Measurements from ENCODE around the gene RIPK1. TPM values are rescaled to one million over a fixed set of nuclear protein-coding genes. Genes with fewer than 3 reads are reported as not detected.

The RIPK1 gene
- total and polyA plus RNA-seq, 2 of the 8 experiments (the other 6 are each of a cell fraction or from before 2014, with no cell fraction given): 5.9 to 22.9 TPM

DNA sequence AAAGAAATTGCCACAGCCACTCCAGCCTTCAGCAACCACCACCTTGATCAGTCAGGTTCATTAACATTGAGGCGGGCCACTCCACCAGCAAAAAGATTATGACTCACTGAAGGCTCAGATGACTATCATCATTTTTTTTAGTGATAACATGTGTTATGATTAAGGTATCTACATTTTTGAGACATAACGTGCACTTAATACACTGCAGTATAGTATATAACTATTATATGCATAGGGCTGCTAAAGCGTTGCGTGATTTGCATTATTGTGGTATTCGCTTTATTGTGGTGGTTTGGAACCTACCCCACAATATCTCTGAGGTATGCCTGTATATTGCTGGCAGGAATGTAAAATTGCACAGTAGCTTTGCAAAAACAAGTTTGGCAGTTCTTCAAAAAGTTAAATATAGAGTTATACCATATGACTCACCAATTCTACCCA is 6.8 kb upstream of the RIPK1 start:
- no peak overlapping the region for H3K4ac ChIP-seq (replicated peaks; ENCODE audit: insufficient read length, low read depth, low read length)
- no peak overlapping the region for H3K4me3 ChIP-seq (ENCODE audit: extremely low read depth in 1 of 4, insufficient read depth in 2 of 4, low read depth in 3 of 4, low read length in 4 of 4)
- H3K27me3 ChIP-seq (replicated peaks in 1 of 4; ENCODE audit: control insufficient read depth in 3 of 4, extremely low read depth in 1 of 4, insufficient read depth in 3 of 4, low read length in 3 of 4): no peaks in the 10 kb centered on the region
- ChIA-PET POLR2A (ENCODE audit: partially characterized antibody) (interaction anchor here (1.4 kb wide), 1 partner anchor 71 kb away, joined by 6 read pairs; no protein-coding TSS in a partner anchor), CTCF (ENCODE audit: partially characterized antibody) (interaction anchor here (0.7 to 1.0 kb wide), 2 partner anchors 117 to 323 kb away, joined by 3 read pairs; no protein-coding TSS in a partner anchor)
- no peak overlapping the region for H3K27ac ChIP-seq (ENCODE audit: low read depth, low read length)
- no peaks in the 10 kb centered on the region for H3K79me1 ChIP-seq (ENCODE audit: low read depth, low read length)
- H3K36me3 ChIP-seq (ENCODE audit: control insufficient read depth in 2 of 4, insufficient read depth in 4 of 4, low read length in 3 of 4): no peaks in the 10 kb centered on the region
- no peak overlapping the region for H3K4me2 ChIP-seq (ENCODE audit: insufficient read depth in 1 of 2, low read depth in 2 of 2, low read length in 2 of 2)
- no peak overlapping the region for H3K14ac ChIP-seq (ENCODE audit: insufficient read length)
- DNase-seq (ENCODE audit: low read depth in 1 of 2, low spot score in 2 of 2) (no peak), FAIRE-seq (no peak)
- no peak overlapping the region for H2BK15ac ChIP-seq (ENCODE audit: low read length)
- no peak overlapping the region for H4K8ac ChIP-seq (ENCODE audit: extremely low read depth, insufficient read depth, low read length)
- H2AFZ ChIP-seq (ENCODE audit: low read length): no peak overlapping the region
- no peak overlapping the region for H4K91ac ChIP-seq (replicated peaks; ENCODE audit: insufficient read length, low read length)
- H3K4me1 ChIP-seq (replicated peaks in 1 of 4; ENCODE audit: control insufficient read depth in 3 of 4, insufficient read depth in 4 of 4, low read length in 3 of 4): no peaks in the 10 kb centered on the region
- H4K20me1 ChIP-seq (replicated peaks in 1 of 2; ENCODE audit: control insufficient read depth in 1 of 2, insufficient read depth in 2 of 2, low read length in 2 of 2): peaks cover 0 to 1% of the 10 kb centered on the region in 2 experiments
- H3K9ac ChIP-seq (replicated peaks in 1 of 4; ENCODE audit: extremely low read depth in 1 of 4, low read depth in 3 of 4, low read length in 3 of 4): no peak overlapping the region
- H2BK20ac ChIP-seq (ENCODE audit: low read length): no peak overlapping the region
- H2AK5ac ChIP-seq (ENCODE audit: low read depth, low read length): no peak overlapping the region
- H2BK120ac ChIP-seq (replicated peaks; ENCODE audit: low read depth, low read length): no peak overlapping the region
- H2BK12ac ChIP-seq (ENCODE audit: low read depth, low read length): no peak overlapping the region
- no peak overlapping the region for H2BK5ac ChIP-seq (ENCODE audit: low read depth, low read length)
- 89% methylated on average over 5 of the region's 5 CpGs; no CpG with 5 or more reads in 1 of the 2 experiments for WGBS, 2 experiments (ENCODE audit: extremely low coverage in 1 of 2, insufficient coverage in 1 of 2, insufficient read length in 1 of 2, insufficient replicate concordance in 2 of 2, low coverage in 1 of 2, low lambda C conversion rate in 2 of 2, missing lambda C conversion rate in 1 of 2)
- H3K23ac ChIP-seq (ENCODE audit: insufficient read length): no peak overlapping the region
- no peak overlapping the region for H3K56ac ChIP-seq (replicated peaks; ENCODE audit: insufficient read length, low read depth, low read length)
- H3K23me2 ChIP-seq (ENCODE audit: low read depth, low read length): peaks cover 9% of the 10 kb centered on the region; the same call in 1 of the 2 replicates
- no peak overlapping the region for H4K5ac ChIP-seq (ENCODE audit: insufficient read length, low read depth, low read length)
- peaks cover 0 to 2% of the 10 kb centered on the region in 2 experiments; a peak in 1 of 4 replicates for H3K79me2 ChIP-seq (ENCODE audit: control insufficient read depth in 1 of 2, insufficient read depth in 2 of 2, low read length in 2 of 2)
- H3K9me3 ChIP-seq (ENCODE audit: insufficient read depth in 2 of 2, low read depth in 1 of 2, low read length in 1 of 2): no peaks in the 10 kb centered on the region; a peak in 1 of 4 replicates
- no peak overlapping the region for H3K18ac ChIP-seq (ENCODE audit: extremely low read depth, low read length)
- TF ChIP-seq, protein P1, sequence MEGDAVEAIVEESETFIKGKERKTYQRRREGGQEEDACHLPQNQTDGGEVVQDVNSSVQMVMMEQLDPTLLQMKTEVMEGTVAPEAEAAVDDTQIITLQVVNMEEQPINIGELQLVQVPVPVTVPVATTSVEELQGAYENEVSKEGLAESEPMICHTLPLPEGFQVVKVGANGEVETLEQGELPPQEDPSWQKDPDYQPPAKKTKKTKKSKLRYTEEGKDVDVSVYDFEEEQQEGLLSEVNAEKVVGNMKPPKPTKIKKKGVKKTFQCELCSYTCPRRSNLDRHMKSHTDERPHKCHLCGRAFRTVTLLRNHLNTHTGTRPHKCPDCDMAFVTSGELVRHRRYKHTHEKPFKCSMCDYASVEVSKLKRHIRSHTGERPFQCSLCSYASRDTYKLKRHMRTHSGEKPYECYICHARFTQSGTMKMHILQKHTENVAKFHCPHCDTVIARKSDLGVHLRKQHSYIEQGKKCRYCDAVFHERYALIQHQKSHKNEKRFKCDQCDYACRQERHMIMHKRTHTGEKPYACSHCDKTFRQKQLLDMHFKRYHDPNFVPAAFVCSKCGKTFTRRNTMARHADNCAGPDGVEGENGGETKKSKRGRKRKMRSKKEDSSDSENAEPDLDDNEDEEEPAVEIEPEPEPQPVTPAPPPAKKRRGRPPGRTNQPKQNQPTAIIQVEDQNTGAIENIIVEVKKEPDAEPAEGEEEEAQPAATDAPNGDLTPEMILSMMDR (IDR thresholded peaks at IDR 0.05; ENCODE audit: control extremely low read depth in 1 of 3, insufficient read depth in 1 of 3, low read depth in 1 of 3, low read length in 3 of 3): no peak
- no peak for TF ChIP-seq TCF12 (IDR thresholded peaks at IDR 0.05; ENCODE audit: low read depth, low read length)
- no peak for TF ChIP-seq SIRT6 (IDR thresholded peaks at IDR 0.05; ENCODE audit: low read length)
- no peak for TF ChIP-seq JUND (IDR thresholded peaks at IDR 0.05; ENCODE audit: low read length)
- TF ChIP-seq MAFK (IDR thresholded peaks at IDR 0.05; ENCODE audit: low read depth, low read length): no peak
- no peak for TF ChIP-seq RFX5 (IDR thresholded peaks at IDR 0.05; ENCODE audit: borderline replicate concordance, low read depth, low read length)
- TF ChIP-seq NANOG (IDR thresholded peaks at IDR 0.05; ENCODE audit: insufficient read depth, low read depth, low read length, poor library complexity, severe bottlenecking): no peak
- TF ChIP-seq SUZ12 (IDR thresholded peaks at IDR 0.05; ENCODE audit: low read length): no peak
- no peak for TF ChIP-seq SP4 (IDR thresholded peaks at IDR 0.05; ENCODE audit: low read length)
- TF ChIP-seq, protein P2, sequence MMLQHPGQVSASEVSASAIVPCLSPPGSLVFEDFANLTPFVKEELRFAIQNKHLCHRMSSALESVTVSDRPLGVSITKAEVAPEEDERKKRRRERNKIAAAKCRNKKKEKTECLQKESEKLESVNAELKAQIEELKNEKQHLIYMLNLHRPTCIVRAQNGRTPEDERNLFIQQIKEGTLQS (IDR thresholded peaks at IDR 0.05; ENCODE audit: insufficient read depth, low read depth, low read length): no peak
- TF ChIP-seq KDM4A (IDR thresholded peaks at IDR 0.05; ENCODE audit: low read depth, low read length, severe bottlenecking): no peak
